MM.1S (cell line): ENCODE results near the gene COL7A1.
"Not testable (repeated sequence)": the region's sequence is repeated elsewhere in the genome, so short reads cannot be mapped to it uniquely, and the experiment has no call there.

Experiments used
- DNase-seq: peaks from one replicate; pipeline ENCODE4 v3.0.0-alpha.2; 2015
- H2AFZ ChIP-seq: fragments of 300-600 bp; sonication (generic); 2 replicates; pipeline ENCODE4 v1.6.0; 2016; ENCODE audit warnings: antibody characterized with exemption, low read length
- H3F3A ChIP-seq: fragments of 300-600 bp; sonication (generic); 2 replicates; pipeline ENCODE4 v1.6.1; 2016; ENCODE audit warnings: mild to moderate bottlenecking, antibody characterized with exemption, low read length, moderate library complexity, mixed read lengths; ENCODE audit not compliant: insufficient read depth
- H3K27ac ChIP-seq: fragments of 300-600 bp; sonication (generic); 2 replicates; pipeline ENCODE4 v1.5.1; 2016; ENCODE audit warnings: mild to moderate bottlenecking, low read length
- H3K27me3 ChIP-seq: fragments of 300-600 bp; sonication (generic); replicated peaks from 2 replicates; pipeline ENCODE4 v1.6.0; 2016; ENCODE audit warnings: low read length; ENCODE audit not compliant: insufficient read depth
- H3K36me3 ChIP-seq: fragments of 300-600 bp; sonication (generic); replicated peaks from 2 replicates; pipeline ENCODE4 v1.6.1; 2016; ENCODE audit warnings: mild to moderate bottlenecking, low read length, mixed read lengths; ENCODE audit not compliant: insufficient read depth
- H3K4me1 ChIP-seq: fragments of 300-600 bp; sonication (generic); 2 replicates; pipeline ENCODE4 v1.6.1; 2016; ENCODE audit warnings: low read length, mixed read lengths
- H3K4me2 ChIP-seq: fragments of 300-600 bp; sonication (generic); 2 replicates; pipeline ENCODE4 v1.6.0; 2016; ENCODE audit warnings: low read depth, low read length
- H3K4me3 ChIP-seq: fragments of 300-600 bp; sonication (generic); 2 replicates; pipeline ENCODE4 v1.5.1; 2016; ENCODE audit warnings: low read length, mixed read lengths
- H3K79me2 ChIP-seq: fragments of 300-600 bp; sonication (generic); 2 replicates; pipeline ENCODE4 v1.6.1; 2016; ENCODE audit warnings: mixed run types, low read length, mixed read lengths
- H3K9ac ChIP-seq: fragments of 300-600 bp; sonication (generic); 2 replicates; pipeline ENCODE4 v1.6.1; 2016; ENCODE audit warnings: low read length, mixed read lengths
- H3K9me2 ChIP-seq: fragments of 300-600 bp; sonication (generic); replicated peaks from 2 replicates; pipeline ENCODE4 v1.6.1; 2016; ENCODE audit warnings: mild to moderate bottlenecking, low read length, mixed read lengths; ENCODE audit not compliant: insufficient read depth
- H3K9me3 ChIP-seq: fragments of 300-600 bp; sonication (generic); replicated peaks from 2 replicates; pipeline ENCODE4 v1.6.1; 2016; ENCODE audit warnings: mild to moderate bottlenecking, low read length, mixed read lengths; ENCODE audit not compliant: insufficient read depth
- H4K20me1 ChIP-seq: fragments of 300-600 bp; sonication (generic); 2 replicates; pipeline ENCODE4 v1.6.1; 2016; ENCODE audit warnings: mild to moderate bottlenecking, low read length, moderate library complexity, mixed read lengths; ENCODE audit not compliant: insufficient read depth
- CTCF ChIP-seq: fragments of 300-600 bp; sonication (generic); IDR thresholded peaks from 2 replicates; pipeline ENCODE4 v1.5.1; 2016; ENCODE audit warnings: antibody characterized with exemption, low read length, mixed read lengths
- EZH2 ChIP-seq: fragments of 300-600 bp; sonication (generic); optimal IDR thresholded peaks from 2 replicates; pipeline ENCODE3; 2017; ENCODE audit warnings: low read depth, mild to moderate bottlenecking, antibody characterized with exemption, low read length, mixed read lengths
- EZH2phosphoT487 ChIP-seq: fragments of 300-600 bp; sonication (generic); IDR thresholded peaks from 2 replicates; pipeline ENCODE4 v1.6.1; 2018; ENCODE audit warnings: antibody characterized with exemption, low read length

COL7A1 gene

GRCh38 chr3:48532271-48532976 lies 62.7 kb downstream of the COL7A1 start:
- Histone ChIP-seq H4K20me1 (no peaks in the 10 kb centered on the region), H3K9me2 (no peaks in the 10 kb centered on the region), H3K9ac (no peak overlapping the region), H3F3A (no peaks in the 10 kb centered on the region), H3K9me3 (no peaks in the 10 kb centered on the region), H3K27ac (no peak overlapping the region), H3K4me3 (no peak overlapping the region), H3K36me3 (no peaks in the 10 kb centered on the region), H3K27me3 (no peaks in the 10 kb centered on the region), H2AFZ (no peak overlapping the region), H3K79me2 (no peaks in the 10 kb centered on the region), H3K4me1 (no peaks in the 10 kb centered on the region), H3K4me2 (no peak overlapping the region)
- DNase-seq = no peak
- no peak for TF ChIP-seq EZH2
- TF ChIP-seq EZH2phosphoT487 = no peak
- TF ChIP-seq CTCF = no peak

- H3K27ac ChIP-seq, H3K9me2 ChIP-seq, H2AFZ ChIP-seq, H3K9me3 ChIP-seq, DNase-seq, H3K9ac ChIP-seq, H3K4me3 ChIP-seq, H3K4me1 ChIP-seq, H3K79me2 ChIP-seq, H3K4me2 ChIP-seq, H3K36me3 ChIP-seq, H3F3A ChIP-seq, H4K20me1 ChIP-seq, H3K27me3 ChIP-seq: not testable (repeated sequence)
Observed at GRCh38 chr3:48530701-48531100, 64.4 kb downstream of the COL7A1 start.

- H3K4me2 ChIP-seq = no peak overlapping the region
- DNase-seq = no peak
- no peaks in the 10 kb centered on the region for H3F3A ChIP-seq
- no peaks in the 10 kb centered on the region for H3K36me3 ChIP-seq
- TF ChIP-seq EZH2 (no peak), EZH2phosphoT487 (no peak), CTCF (no peak)
- no peaks in the 10 kb centered on the region for H4K20me1 ChIP-seq
- no peak overlapping the region for H3K27ac ChIP-seq
- H3K4me1 ChIP-seq = no peaks in the 10 kb centered on the region
- no peaks in the 10 kb centered on the region for H3K9me2 ChIP-seq
- no peak overlapping the region for H3K4me3 ChIP-seq
- no peaks in the 10 kb centered on the region for H3K9me3 ChIP-seq
- no peak overlapping the region for H3K9ac ChIP-seq
- no peaks in the 10 kb centered on the region for H3K27me3 ChIP-seq
- H2AFZ ChIP-seq = no peak overlapping the region
- H3K79me2 ChIP-seq = no peaks in the 10 kb centered on the region
Observed at GRCh38 chr3:48528754-48529153, 66.4 kb downstream of the COL7A1 start.

- Histone ChIP-seq H3K4me2 (no peak overlapping the region), H3K4me1 (no peaks in the 10 kb centered on the region), H3K9me2 (no peaks in the 10 kb centered on the region), H3K79me2 (no peaks in the 10 kb centered on the region), H3F3A (no peaks in the 10 kb centered on the region), H3K36me3 (no peaks in the 10 kb centered on the region), H3K9ac (no peak overlapping the region), H3K9me3 (no peaks in the 10 kb centered on the region), H4K20me1 (no peaks in the 10 kb centered on the region), H2AFZ (no peak overlapping the region), H3K4me3 (no peak overlapping the region), H3K27ac (no peak overlapping the region), H3K27me3 (no peaks in the 10 kb centered on the region)
- no peak for TF ChIP-seq CTCF
- no peak for TF ChIP-seq EZH2phosphoT487
- no peak for TF ChIP-seq EZH2
- no peak for DNase-seq
Observed at GRCh38 chr3:48528048-48528447, 67.1 kb downstream of the COL7A1 start.
